ENCODE measurements around the gene SLC25A10.

- no peak for TF ChIP-seq RAD21 (IDR thresholded peaks at IDR 0.05; ENCODE audit: low read depth)
- TF ChIP-seq, protein P1, sequence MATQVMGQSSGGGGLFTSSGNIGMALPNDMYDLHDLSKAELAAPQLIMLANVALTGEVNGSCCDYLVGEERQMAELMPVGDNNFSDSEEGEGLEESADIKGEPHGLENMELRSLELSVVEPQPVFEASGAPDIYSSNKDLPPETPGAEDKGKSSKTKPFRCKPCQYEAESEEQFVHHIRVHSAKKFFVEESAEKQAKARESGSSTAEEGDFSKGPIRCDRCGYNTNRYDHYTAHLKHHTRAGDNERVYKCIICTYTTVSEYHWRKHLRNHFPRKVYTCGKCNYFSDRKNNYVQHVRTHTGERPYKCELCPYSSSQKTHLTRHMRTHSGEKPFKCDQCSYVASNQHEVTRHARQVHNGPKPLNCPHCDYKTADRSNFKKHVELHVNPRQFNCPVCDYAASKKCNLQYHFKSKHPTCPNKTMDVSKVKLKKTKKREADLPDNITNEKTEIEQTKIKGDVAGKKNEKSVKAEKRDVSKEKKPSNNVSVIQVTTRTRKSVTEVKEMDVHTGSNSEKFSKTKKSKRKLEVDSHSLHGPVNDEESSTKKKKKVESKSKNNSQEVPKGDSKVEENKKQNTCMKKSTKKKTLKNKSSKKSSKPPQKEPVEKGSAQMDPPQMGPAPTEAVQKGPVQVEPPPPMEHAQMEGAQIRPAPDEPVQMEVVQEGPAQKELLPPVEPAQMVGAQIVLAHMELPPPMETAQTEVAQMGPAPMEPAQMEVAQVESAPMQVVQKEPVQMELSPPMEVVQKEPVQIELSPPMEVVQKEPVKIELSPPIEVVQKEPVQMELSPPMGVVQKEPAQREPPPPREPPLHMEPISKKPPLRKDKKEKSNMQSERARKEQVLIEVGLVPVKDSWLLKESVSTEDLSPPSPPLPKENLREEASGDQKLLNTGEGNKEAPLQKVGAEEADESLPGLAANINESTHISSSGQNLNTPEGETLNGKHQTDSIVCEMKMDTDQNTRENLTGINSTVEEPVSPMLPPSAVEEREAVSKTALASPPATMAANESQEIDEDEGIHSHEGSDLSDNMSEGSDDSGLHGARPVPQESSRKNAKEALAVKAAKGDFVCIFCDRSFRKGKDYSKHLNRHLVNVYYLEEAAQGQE (IDR thresholded peaks at IDR 0.05; ENCODE audit: low read depth): no peak
- TF ChIP-seq FOXM1 (IDR thresholded peaks at IDR 0.05; ENCODE audit: borderline replicate concordance, low read depth): no peak
- TF ChIP-seq EP300 (IDR thresholded peaks at IDR 0.05; ENCODE audit: borderline replicate concordance): no peak
- no peak for TF ChIP-seq YY1 (IDR thresholded peaks at IDR 0.05; ENCODE audit: low read depth)
- TF ChIP-seq, protein P2, sequence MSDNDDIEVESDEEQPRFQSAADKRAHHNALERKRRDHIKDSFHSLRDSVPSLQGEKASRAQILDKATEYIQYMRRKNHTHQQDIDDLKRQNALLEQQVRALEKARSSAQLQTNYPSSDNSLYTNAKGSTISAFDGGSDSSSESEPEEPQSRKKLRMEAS (IDR thresholded peaks at IDR 0.05): no peak
- TF ChIP-seq EGR1 (IDR thresholded peaks at IDR 0.05): no peak
- no peak for TF ChIP-seq CEBPB (IDR thresholded peaks at IDR 0.05)
Measured at GRCh38 chr17:81703747-81704654, 8.1 kb upstream of the SLC25A10 start.

All from Ishikawa (cell line).